ENCODE data around the gene MUS81. TPM values are rescaled to one million over a fixed set of nuclear protein-coding genes. Genes with fewer than 3 reads are reported as not detected.

MUS81 gene
- total and polyA plus RNA-seq, 9 of the 15 experiments (the other 6 are each of a cell fraction or from before 2014, with no cell fraction given): 13.4 to 118 (median 53.7) TPM

GRCh38 chr11:65856689-65857499 lies 3.3 kb upstream of the MUS81 start (continued):
- TF ChIP-seq ILF3 (IDR thresholded peaks at IDR 0.05; ENCODE audit: borderline replicate concordance) (no peak), ZNF764 (CRISPR knock-in tag; IDR thresholded peaks at IDR 0.05; ENCODE audit: low read depth) (no peak), SREBF1 (IDR thresholded peaks at IDR 0.05; ENCODE audit: borderline replicate concordance, low read depth, low read length) (no peak), MYC (IDR thresholded peaks at IDR 0.05; ENCODE audit: low read depth, low read length) (no peak; the same call in 1 of the 2 replicates), MYC (CRISPR knock-in tag; IDR thresholded peaks at IDR 0.05; ENCODE audit: borderline replicate concordance, low read depth) (0 out of 2 replicates have a peak, but pooled peaks have one; percentile 46), ARID3A (IDR thresholded peaks at IDR 0.05; ENCODE audit: borderline replicate concordance, low read depth, low read length) (no peak), HBP1 (CRISPR knock-in tag; IDR thresholded peaks at IDR 0.05) (no peak; the same call in 1 of the 2 replicates), ZKSCAN3 (CRISPR knock-in tag; IDR thresholded peaks at IDR 0.05) (no peak), ZBTB33 (CRISPR knock-in tag; IDR thresholded peaks at IDR 0.05) (peak; percentile 38; the same call in 1 of the 2 replicates), ZNF407 (IDR thresholded peaks at IDR 0.05; ENCODE audit: low read depth) (no peak)
